ENCODE results near the gene NEBL.

The NEBL gene

GRCh38 chr10:20922033-20922432 lies 24.9 kb upstream of the NEBL start:
- Histone ChIP-seq H3K4me2 (ENCODE audit: low read length) (no peak overlapping the region), H3K27me3 (ENCODE audit: low read depth, low read length) (no peaks in the 10 kb centered on the region), H4K20me1 (ENCODE audit: insufficient read depth, low read length) (no peaks in the 10 kb centered on the region), H3K9ac (ENCODE audit: low read length) (no peak overlapping the region), H2AFZ (ENCODE audit: low read depth, low read length) (no peak overlapping the region), H3K27ac (ENCODE audit: low read length) (no peak overlapping the region), H3K9me3 (ENCODE audit: insufficient read depth, low read length) (no peaks in the 10 kb centered on the region), H3K36me3 (replicated peaks; ENCODE audit: low read depth, low read length) (no peaks in the 10 kb centered on the region), H3K79me2 (ENCODE audit: low read length) (no peaks in the 10 kb centered on the region), H3K4me1 (ENCODE audit: low read length) (no peaks in the 10 kb centered on the region), H3K4me3 (ENCODE audit: low read length) (no peak overlapping the region)
- TF ChIP-seq, protein P1, sequence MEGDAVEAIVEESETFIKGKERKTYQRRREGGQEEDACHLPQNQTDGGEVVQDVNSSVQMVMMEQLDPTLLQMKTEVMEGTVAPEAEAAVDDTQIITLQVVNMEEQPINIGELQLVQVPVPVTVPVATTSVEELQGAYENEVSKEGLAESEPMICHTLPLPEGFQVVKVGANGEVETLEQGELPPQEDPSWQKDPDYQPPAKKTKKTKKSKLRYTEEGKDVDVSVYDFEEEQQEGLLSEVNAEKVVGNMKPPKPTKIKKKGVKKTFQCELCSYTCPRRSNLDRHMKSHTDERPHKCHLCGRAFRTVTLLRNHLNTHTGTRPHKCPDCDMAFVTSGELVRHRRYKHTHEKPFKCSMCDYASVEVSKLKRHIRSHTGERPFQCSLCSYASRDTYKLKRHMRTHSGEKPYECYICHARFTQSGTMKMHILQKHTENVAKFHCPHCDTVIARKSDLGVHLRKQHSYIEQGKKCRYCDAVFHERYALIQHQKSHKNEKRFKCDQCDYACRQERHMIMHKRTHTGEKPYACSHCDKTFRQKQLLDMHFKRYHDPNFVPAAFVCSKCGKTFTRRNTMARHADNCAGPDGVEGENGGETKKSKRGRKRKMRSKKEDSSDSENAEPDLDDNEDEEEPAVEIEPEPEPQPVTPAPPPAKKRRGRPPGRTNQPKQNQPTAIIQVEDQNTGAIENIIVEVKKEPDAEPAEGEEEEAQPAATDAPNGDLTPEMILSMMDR (IDR thresholded peaks at IDR 0.05; ENCODE audit: low read depth, low read length): no peak
- TF ChIP-seq EZH2phosphoT487 (IDR thresholded peaks at IDR 0.05; ENCODE audit: low read depth): no peak

DNA sequence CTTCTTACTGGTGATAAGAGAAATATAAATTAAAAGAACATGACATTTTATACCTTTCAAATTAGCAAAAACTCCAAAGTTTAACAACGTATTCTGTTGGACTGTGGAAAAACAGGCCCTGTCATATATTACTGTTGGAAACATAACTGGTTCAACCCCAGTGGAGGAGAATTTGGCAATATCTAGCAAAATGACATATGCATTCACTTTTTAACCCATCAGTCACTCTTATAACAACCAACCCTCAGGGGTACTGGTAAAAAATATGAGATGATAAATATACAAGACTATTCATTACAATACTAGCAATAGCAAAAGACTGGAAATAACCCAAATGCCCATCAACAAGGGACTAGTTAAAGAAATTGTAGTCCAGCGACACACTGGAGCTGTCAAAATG lies 22.9 kb upstream of the NEBL start:
- H4K20me1 ChIP-seq (ENCODE audit: insufficient read depth, low read length): no peaks in the 10 kb centered on the region
- H3K36me3 ChIP-seq (replicated peaks; ENCODE audit: low read depth, low read length): no peaks in the 10 kb centered on the region
- H3K79me2 ChIP-seq (ENCODE audit: low read length): no peaks in the 10 kb centered on the region
- H3K27me3 ChIP-seq (ENCODE audit: low read depth, low read length): no peaks in the 10 kb centered on the region
- no peak overlapping the region for H3K4me3 ChIP-seq (ENCODE audit: low read length)
- no peak overlapping the region for H3K27ac ChIP-seq (ENCODE audit: low read length)
- no peaks in the 10 kb centered on the region for H3K4me1 ChIP-seq (ENCODE audit: low read length)
- no peak overlapping the region for H2AFZ ChIP-seq (ENCODE audit: low read depth, low read length)
- no peaks in the 10 kb centered on the region for H3K9me3 ChIP-seq (ENCODE audit: insufficient read depth, low read length)
- H3K9ac ChIP-seq (ENCODE audit: low read length): no peak overlapping the region
- no peak overlapping the region for H3K4me2 ChIP-seq (ENCODE audit: low read length)
- TF ChIP-seq, protein P1 (IDR thresholded peaks at IDR 0.05; ENCODE audit: low read depth, low read length): no peak
- no peak for TF ChIP-seq EZH2phosphoT487 (IDR thresholded peaks at IDR 0.05; ENCODE audit: low read depth)

GRCh38 chr10:20919481-20919880 lies 22.4 kb upstream of the NEBL start:
- no peaks in the 10 kb centered on the region for H3K36me3 ChIP-seq (replicated peaks; ENCODE audit: low read depth, low read length)
- H3K4me3 ChIP-seq (ENCODE audit: low read length): no peak overlapping the region
- H4K20me1 ChIP-seq (ENCODE audit: insufficient read depth, low read length): no peaks in the 10 kb centered on the region
- no peak overlapping the region for H3K27ac ChIP-seq (ENCODE audit: low read length)
- H2AFZ ChIP-seq (ENCODE audit: low read depth, low read length): no peak overlapping the region
- H3K4me2 ChIP-seq (ENCODE audit: low read length): no peak overlapping the region
- no peaks in the 10 kb centered on the region for H3K27me3 ChIP-seq (ENCODE audit: low read depth, low read length)
- TF ChIP-seq, protein P1 (IDR thresholded peaks at IDR 0.05; ENCODE audit: low read depth, low read length): no peak
- no peak for TF ChIP-seq EZH2phosphoT487 (IDR thresholded peaks at IDR 0.05; ENCODE audit: low read depth)
- H3K79me2 ChIP-seq (ENCODE audit: low read length): no peaks in the 10 kb centered on the region
- H3K4me1 ChIP-seq (ENCODE audit: low read length): no peaks in the 10 kb centered on the region
- no peaks in the 10 kb centered on the region for H3K9me3 ChIP-seq (ENCODE audit: insufficient read depth, low read length)
- H3K9ac ChIP-seq (ENCODE audit: low read length): no peak overlapping the region

DNA sequence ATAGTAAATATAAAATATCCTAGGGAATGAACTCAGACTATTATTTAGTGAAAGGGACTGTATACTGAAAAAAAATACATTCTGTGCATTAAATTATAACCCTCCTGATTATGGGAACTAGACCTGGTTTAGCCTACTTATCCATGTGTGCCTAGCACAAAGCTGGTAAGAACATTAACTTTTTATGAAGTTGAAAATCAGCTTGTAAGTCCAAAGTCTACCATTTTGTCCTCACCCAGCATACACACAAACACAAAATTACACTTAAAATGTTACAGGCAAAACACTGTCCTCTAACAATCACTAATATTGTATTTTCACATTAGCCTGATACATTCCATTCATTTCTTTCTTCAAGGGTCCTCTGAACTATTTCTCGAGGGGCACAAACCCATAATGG lies 19.9 kb upstream of the NEBL start:
- Histone ChIP-seq H4K20me1 (ENCODE audit: insufficient read depth, low read length) (no peaks in the 10 kb centered on the region), H3K4me1 (ENCODE audit: low read length) (no peaks in the 10 kb centered on the region), H2AFZ (ENCODE audit: low read depth, low read length) (no peak overlapping the region), H3K27me3 (ENCODE audit: low read depth, low read length) (no peaks in the 10 kb centered on the region), H3K27ac (ENCODE audit: low read length) (no peak overlapping the region), H3K79me2 (ENCODE audit: low read length) (no peaks in the 10 kb centered on the region), H3K4me3 (ENCODE audit: low read length) (no peak overlapping the region), H3K36me3 (replicated peaks; ENCODE audit: low read depth, low read length) (no peaks in the 10 kb centered on the region), H3K4me2 (ENCODE audit: low read length) (no peak overlapping the region), H3K9me3 (ENCODE audit: insufficient read depth, low read length) (no peaks in the 10 kb centered on the region), H3K9ac (ENCODE audit: low read length) (no peak overlapping the region)
- no peak for TF ChIP-seq EZH2phosphoT487 (IDR thresholded peaks at IDR 0.05; ENCODE audit: low read depth)
- TF ChIP-seq, protein P1 (IDR thresholded peaks at IDR 0.05; ENCODE audit: low read depth, low read length): no peak
